Measurements from ENCODE around the gene GALNT18.

The GALNT18 gene

GRCh38 chr11:11397781-11398180 lies 224.0 kb downstream of the GALNT18 start:
- no peak overlapping the region for H3K4me3 Mint-ChIP-seq
- peaks cover 11% of the 10 kb centered on the region for H3K27me3 Mint-ChIP-seq
- no peak overlapping the region for H3K27ac Mint-ChIP-seq
- H3K36me3 Mint-ChIP-seq: no peaks in the 10 kb centered on the region
- no peaks in the 10 kb centered on the region for H3K9me3 Mint-ChIP-seq
- ATAC-seq: no peak
- no peaks in the 10 kb centered on the region for H3K4me1 Mint-ChIP-seq

DNA sequence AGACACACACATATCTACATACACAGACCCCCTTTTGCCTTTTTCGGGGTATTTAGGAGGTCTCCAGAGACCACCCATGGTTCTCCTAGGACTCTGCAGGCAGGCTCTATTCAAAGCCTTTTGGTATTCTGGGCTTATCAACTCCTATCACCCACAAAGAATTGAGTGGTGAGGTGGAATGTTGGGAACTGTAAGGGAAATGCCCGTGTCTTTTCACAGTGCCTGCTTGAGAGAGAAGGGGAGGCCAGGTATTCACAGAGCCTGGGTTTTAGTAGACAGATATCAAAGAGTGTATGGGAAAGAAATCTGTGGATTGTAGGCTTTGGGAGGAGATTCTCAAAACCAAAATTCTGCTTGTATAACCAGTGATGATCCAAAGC lies 224.8 kb downstream of the GALNT18 start:
- no peak overlapping the region for H3K27ac Mint-ChIP-seq
- no peaks in the 10 kb centered on the region for H3K36me3 Mint-ChIP-seq
- H3K9me3 Mint-ChIP-seq: no peaks in the 10 kb centered on the region
- ATAC-seq: no peak
- no peak overlapping the region for H3K4me3 Mint-ChIP-seq
- no peaks in the 10 kb centered on the region for H3K4me1 Mint-ChIP-seq
- H3K27me3 Mint-ChIP-seq: peaks cover 11% of the 10 kb centered on the region

DNA sequence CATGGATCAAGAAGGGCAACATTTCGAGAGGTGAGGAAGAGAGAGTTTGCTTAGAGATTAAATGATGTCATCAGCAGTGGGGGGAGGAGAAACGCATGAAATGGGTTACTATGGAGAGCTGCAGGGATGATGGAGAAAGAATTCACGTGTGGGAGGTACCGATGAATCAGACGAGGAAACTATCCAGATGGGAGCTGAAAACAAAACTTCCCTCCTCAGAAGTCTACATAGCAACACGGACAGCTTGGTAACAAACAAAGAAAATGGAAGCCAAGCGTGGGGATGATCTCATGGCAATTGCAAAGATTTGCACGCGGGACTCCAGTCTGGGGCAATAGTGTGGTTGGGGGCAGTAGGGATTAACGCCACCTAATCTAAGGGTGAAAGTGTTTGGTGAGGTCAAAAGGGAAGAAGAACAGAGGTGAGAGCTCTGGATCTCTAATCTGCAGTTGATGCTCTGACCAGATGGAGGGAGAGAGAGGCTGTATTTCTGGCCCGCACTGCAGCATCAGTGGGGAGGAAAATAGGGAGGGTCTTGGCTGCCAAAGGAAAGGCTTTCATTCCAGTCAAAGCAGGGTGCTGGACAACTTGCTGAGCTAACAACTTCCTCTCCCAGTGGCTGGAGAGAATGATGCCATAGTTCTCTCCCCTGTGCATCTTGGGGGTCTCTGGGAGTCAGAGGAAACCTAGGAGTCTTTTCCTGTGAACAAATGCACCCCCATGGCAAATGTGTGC lies 225.3 kb downstream of the GALNT18 start:
- Mint-ChIP-seq H3K27ac (no peak overlapping the region), H3K4me3 (no peak overlapping the region), H3K4me1 (no peaks in the 10 kb centered on the region), H3K27me3 (peaks cover 11% of the 10 kb centered on the region), H3K9me3 (no peaks in the 10 kb centered on the region), H3K36me3 (no peaks in the 10 kb centered on the region)
- ATAC-seq: no peak

DNA sequence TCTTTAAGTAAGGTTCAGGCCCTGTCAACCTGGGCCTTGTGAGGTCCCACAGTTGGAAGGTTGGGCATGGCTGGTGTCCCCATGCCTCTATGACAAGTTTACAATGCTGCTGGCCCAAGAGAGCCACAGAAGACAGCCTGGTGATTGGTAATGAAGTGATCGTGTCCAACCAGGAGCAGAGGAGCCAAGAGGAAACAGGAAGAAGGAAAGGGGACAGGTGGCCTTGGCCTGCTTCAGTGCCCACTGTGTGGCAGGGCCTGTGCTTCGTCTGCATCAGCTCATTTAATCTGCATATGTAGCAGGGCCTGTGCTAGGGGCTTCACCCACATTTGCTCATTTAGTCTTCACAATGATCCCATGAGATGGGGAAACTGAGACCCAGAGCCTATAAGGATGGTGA lies 226.7 kb downstream of the GALNT18 start:
- H3K27me3 Mint-ChIP-seq: peaks cover 11% of the 10 kb centered on the region
- H3K4me3 Mint-ChIP-seq: no peak overlapping the region
- no peaks in the 10 kb centered on the region for H3K36me3 Mint-ChIP-seq
- no peaks in the 10 kb centered on the region for H3K4me1 Mint-ChIP-seq
- no peak overlapping the region for H3K27ac Mint-ChIP-seq
- no peaks in the 10 kb centered on the region for H3K9me3 Mint-ChIP-seq
- ATAC-seq: no peak

DNA sequence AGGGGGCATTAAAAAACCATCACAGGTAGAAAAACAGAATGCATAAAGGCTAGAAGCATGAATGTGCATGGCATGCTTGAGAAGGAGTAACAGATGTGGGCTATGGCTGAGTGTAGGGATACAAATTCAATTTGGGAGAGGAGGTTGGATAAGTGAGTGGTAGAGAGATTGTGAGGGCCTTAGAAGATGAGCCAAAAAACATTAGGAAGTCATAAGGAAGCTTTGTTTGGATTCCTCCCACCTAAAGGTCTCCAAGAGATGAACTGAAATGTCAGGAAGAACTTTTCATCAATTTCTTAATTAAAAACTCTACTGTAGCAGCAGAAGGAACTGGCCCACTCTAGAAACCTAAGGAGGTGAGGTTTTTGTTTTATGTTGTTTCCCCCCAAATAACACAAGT lies 227.6 kb downstream of the GALNT18 start:
- H3K27ac Mint-ChIP-seq: no peak overlapping the region
- no peaks in the 10 kb centered on the region for H3K4me1 Mint-ChIP-seq
- H3K9me3 Mint-ChIP-seq: no peaks in the 10 kb centered on the region
- H3K4me3 Mint-ChIP-seq: no peak overlapping the region
- no peaks in the 10 kb centered on the region for H3K36me3 Mint-ChIP-seq
- peaks cover 11% of the 10 kb centered on the region for H3K27me3 Mint-ChIP-seq
- ATAC-seq: no peak

DNA sequence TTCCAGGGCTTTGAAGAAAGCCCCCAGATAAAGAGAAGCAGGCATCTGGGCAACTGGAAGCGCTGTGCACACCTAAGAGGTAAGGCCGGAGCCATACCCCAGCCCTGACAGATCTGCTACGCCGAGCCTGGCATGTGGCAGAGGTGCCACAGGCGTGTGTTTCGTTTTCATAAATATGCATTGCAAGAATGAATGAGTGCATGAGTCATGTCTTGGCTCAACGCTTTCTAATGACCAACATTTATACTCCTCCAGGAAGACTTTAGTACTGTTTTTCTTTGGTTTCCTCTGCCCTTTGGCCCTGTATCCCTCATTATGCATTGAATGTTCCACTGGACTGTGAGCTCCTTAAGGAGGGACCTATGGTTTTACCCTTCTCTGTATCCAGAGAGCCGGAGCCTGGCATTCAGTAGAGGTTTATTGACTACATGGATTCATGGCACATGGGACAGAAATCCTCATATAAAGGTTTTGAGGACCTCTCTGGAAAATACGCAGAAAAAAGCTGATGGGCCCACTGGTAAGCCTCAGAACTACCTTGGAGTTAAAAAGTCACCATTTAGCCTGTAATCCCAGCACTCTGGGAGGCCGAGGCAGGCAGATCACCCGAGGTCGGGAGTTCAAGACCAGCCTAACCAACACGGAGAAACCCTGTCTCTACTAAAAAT lies 229.9 kb downstream of the GALNT18 start:
- H3K27me3 Mint-ChIP-seq: peaks cover 25% of the 10 kb centered on the region
- H3K9me3 Mint-ChIP-seq: no peaks in the 10 kb centered on the region
- peaks cover 4% of the 10 kb centered on the region for H3K36me3 Mint-ChIP-seq
- ATAC-seq: no peak
- no peaks in the 10 kb centered on the region for H3K4me1 Mint-ChIP-seq
- no peak overlapping the region for H3K27ac Mint-ChIP-seq
- H3K4me3 Mint-ChIP-seq: no peak overlapping the region

GRCh38 chr11:11391169-11391568 lies 230.6 kb downstream of the GALNT18 start:
- peaks cover 20% of the 10 kb centered on the region for H3K27me3 Mint-ChIP-seq
- no peaks in the 10 kb centered on the region for H3K9me3 Mint-ChIP-seq
- no peaks in the 10 kb centered on the region for H3K4me1 Mint-ChIP-seq

DNA sequence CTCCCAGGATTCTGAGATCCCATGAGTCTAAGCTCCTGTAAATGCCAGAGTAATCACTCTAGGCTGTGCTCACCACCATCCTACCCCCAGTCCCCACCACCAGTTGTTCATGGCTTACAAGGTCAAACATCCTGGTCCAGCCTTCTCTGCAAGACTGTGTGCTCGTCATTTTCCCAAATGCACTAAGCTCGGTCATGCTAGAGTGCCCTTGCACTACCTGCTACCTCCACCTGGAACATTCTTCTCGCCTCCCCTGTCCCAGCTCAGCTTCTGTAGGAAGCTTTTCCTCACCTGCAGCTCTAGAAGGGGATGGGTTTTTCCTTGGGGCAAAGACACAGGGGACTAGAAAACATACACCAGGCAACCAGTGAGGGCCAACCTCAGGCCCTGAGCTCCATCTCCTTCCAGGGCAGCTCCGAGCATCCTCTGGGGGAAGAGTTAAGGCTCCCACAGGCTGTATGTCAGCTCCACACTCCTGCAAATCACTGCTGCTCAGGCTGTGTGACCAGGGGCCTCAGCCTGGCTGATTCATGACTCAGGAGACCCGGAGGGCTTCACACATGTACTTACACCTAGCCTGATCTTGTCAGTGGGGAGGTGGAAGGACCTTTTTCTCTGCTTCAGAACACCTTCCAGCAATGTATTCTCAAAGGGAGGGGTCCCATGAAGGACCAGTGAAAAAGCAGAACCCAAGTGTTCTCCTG lies 231.6 kb downstream of the GALNT18 start:
- H3K36me3 Mint-ChIP-seq: peaks cover 4% of the 10 kb centered on the region
- H3K27me3 Mint-ChIP-seq: peaks cover 15% of the 10 kb centered on the region
- H3K4me3 Mint-ChIP-seq: no peak overlapping the region
- H3K27ac Mint-ChIP-seq: no peak overlapping the region
- no peak for ATAC-seq
- H3K9me3 Mint-ChIP-seq: no peaks in the 10 kb centered on the region
- no peaks in the 10 kb centered on the region for H3K4me1 Mint-ChIP-seq

More at GRCh38 chr11:11391169-11391568, 230.6 kb downstream of the GALNT18 start:
- Mint-ChIP-seq H3K36me3 (peaks cover 4% of the 10 kb centered on the region), H3K4me3 (no peak overlapping the region), H3K27ac (no peak overlapping the region)
- ATAC-seq: no peak

DNA sequence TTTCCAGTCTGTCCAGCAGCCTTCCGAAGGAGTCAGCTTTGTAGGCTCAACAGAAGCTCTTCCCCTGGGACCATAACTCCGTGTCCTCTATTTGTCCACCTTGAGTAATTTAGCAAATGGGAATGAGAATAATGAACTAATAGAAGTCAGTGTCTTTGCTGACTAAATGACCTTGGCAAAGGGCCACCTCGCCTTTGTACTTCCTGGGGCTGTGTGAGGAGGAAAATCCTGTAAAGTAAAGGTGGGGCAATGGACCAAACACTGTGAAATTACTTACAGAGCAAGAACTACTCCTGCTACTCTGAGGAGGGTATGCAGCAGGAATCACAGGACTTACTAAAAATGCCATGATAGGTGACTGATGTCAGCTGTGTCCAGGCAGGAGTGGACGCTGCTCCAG lies 232.6 kb downstream of the GALNT18 start:
- Mint-ChIP-seq H3K4me3 (no peak overlapping the region), H3K27me3 (peaks cover 15% of the 10 kb centered on the region), H3K4me1 (no peaks in the 10 kb centered on the region), H3K27ac (no peak overlapping the region), H3K36me3 (peaks cover 4% of the 10 kb centered on the region), H3K9me3 (peaks cover 2% of the 10 kb centered on the region)
- no peak for ATAC-seq

GRCh38 chr11:11387622-11388305 lies 234.0 kb downstream of the GALNT18 start:
- Mint-ChIP-seq H3K27ac (no peak overlapping the region), H3K36me3 (peaks cover 4% of the 10 kb centered on the region), H3K4me1 (no peaks in the 10 kb centered on the region), H3K27me3 (peaks cover 15% of the 10 kb centered on the region), H3K4me3 (no peak overlapping the region), H3K9me3 (peaks cover 2% of the 10 kb centered on the region)
- no peak for ATAC-seq

GRCh38 chr11:11387207-11387606 lies 234.6 kb downstream of the GALNT18 start:
- Mint-ChIP-seq H3K4me3 (no peak overlapping the region), H3K9me3 (peaks cover 2% of the 10 kb centered on the region), H3K36me3 (peaks cover 4% of the 10 kb centered on the region), H3K27me3 (peaks cover 15% of the 10 kb centered on the region), H3K4me1 (no peaks in the 10 kb centered on the region), H3K27ac (no peak overlapping the region)
- ATAC-seq: no peak

- Mint-ChIP-seq H3K4me3 (no peak overlapping the region), H3K36me3 (peaks cover 4% of the 10 kb centered on the region), H3K4me1 (no peaks in the 10 kb centered on the region), H3K27me3 (peaks cover 15% of the 10 kb centered on the region), H3K9me3 (peaks cover 2% of the 10 kb centered on the region), H3K27ac (no peak overlapping the region)
- no peak for ATAC-seq
Measured at GRCh38 chr11:11384829-11385228, 237.0 kb downstream of the GALNT18 start.

DNA sequence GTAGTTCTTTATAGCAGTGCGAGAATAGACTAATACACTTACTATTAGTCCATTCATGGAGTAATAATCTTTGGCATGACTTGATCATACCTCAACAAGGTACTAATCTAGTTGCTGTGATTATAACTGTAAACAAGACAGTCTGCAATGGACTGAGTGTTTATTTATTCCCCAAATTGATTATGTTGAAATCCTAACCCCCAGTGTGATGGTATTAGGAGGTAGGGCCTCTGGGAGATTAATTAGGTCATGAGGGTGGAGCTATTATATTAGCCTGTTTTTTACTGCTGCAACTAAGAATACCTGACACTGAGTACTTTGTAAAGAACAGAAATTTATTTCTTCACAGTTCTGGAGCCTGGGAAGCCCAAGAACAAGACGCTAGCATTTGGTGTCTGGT lies 237.8 kb downstream of the GALNT18 start:
- H3K27me3 Mint-ChIP-seq: peaks cover 15% of the 10 kb centered on the region
- H3K9me3 Mint-ChIP-seq: peaks cover 2% of the 10 kb centered on the region
- H3K4me3 Mint-ChIP-seq: no peak overlapping the region
- no peak overlapping the region for H3K27ac Mint-ChIP-seq
- H3K4me1 Mint-ChIP-seq: no peaks in the 10 kb centered on the region
- H3K36me3 Mint-ChIP-seq: peaks cover 4% of the 10 kb centered on the region
- ATAC-seq: no peak

DNA sequence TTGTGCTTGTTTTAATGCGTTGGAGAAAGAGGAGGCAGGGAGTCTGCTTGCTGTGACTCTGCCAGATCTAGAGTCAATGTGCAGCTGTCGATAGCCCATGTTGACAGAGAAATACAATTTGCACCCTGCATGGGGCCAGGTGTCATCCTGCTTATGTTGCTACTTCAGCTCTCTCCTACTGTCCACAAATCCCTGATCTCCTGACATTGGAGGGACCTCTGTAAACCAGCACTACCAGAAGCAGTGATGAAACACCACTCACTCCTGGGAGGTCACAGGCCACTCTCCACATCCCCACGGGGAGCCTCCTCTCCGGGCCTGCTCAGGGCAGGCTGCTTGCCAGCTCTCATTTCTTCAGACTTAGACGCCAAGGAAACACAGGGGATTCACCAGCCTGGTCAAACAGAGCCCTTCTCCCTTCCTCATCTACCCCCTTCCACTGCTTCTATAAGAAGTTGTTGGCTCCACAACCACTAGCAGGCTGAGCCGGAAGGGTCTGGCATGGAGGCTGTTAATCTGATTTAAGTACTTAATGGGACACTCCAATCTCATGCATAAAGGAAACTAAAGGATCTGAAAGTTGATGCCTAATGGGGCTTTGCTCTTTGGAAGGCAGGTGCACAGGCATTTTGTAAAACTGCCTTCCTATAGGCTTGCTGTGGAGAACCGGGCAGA lies 238.8 kb downstream of the GALNT18 start:
- Mint-ChIP-seq H3K27me3 (peaks cover 7% of the 10 kb centered on the region), H3K4me3 (no peak overlapping the region), H3K27ac (no peak overlapping the region), H3K9me3 (peaks cover 2% of the 10 kb centered on the region), H3K36me3 (peaks cover 4% of the 10 kb centered on the region), H3K4me1 (no peaks in the 10 kb centered on the region)
- no peak for ATAC-seq
